Neural progenitor cell (in vitro differentiated cells): Measurements from ENCODE around the gene SLC30A2. TPM values are rescaled to one million over a fixed set of nuclear protein-coding genes. Genes with fewer than 3 reads are reported as not detected.

Experiments
- DNase-seq: peaks from one replicate; pipeline ENCODE4 v3.0.0-alpha.2; 2016; ENCODE audit warnings: low spot score
- H2AFZ ChIP-seq: fragments of 200-600 bp; sonication (generic); replicated peaks from 2 replicates; pipeline ENCODE4 v1.6.1; 2016; ENCODE audit warnings: antibody characterized with exemption
- H3F3A ChIP-seq: fragments of 200-600 bp; sonication (generic); 2 replicates; pipeline ENCODE4 v1.6.1; 2016; ENCODE audit warnings: antibody characterized with exemption, low read depth
- H3K27ac ChIP-seq: fragments of 200-600 bp; sonication (generic); 2 replicates; pipeline ENCODE4 v1.5.1; 2016; ENCODE audit warnings: mild to moderate bottlenecking
- H3K27me3 ChIP-seq: fragments of 200-600 bp; sonication (generic); 2 replicates; pipeline ENCODE4 v1.6.1; 2016; ENCODE audit warnings: mild to moderate bottlenecking, moderate library complexity
- H3K36me3 ChIP-seq: fragments of 200-600 bp; sonication (generic); 2 replicates; pipeline ENCODE4 v1.5.1; 2016
- H3K4me1 ChIP-seq: fragments of 200-600 bp; sonication (generic); 2 replicates; pipeline ENCODE4 v1.6.1; 2016; ENCODE audit warnings: mixed run types
- H3K4me2 ChIP-seq: fragments of 200-600 bp; sonication (generic); 2 replicates; pipeline ENCODE4 v1.6.1; 2016
- H3K4me3 ChIP-seq: fragments of 200-600 bp; sonication (generic); 2 replicates; pipeline ENCODE4 v1.5.1; 2016
- H3K79me2 ChIP-seq: fragments of 200-600 bp; sonication (generic); 2 replicates; pipeline ENCODE4 v1.6.1; 2016; ENCODE audit warnings: low read depth
- H3K9ac ChIP-seq: fragments of 200-600 bp; sonication (generic); 2 replicates; pipeline ENCODE4 v1.6.1; 2016
- H3K9me3 ChIP-seq: fragments of 200-600 bp; sonication (generic); 2 replicates; pipeline ENCODE4 v1.5.1; 2016; ENCODE audit warnings: low read depth
- H4K20me1 ChIP-seq: fragments of 200-600 bp; sonication (generic); 2 replicates; pipeline ENCODE4 v1.6.1; 2016; ENCODE audit warnings: low read depth
- H3K27ac Mint-ChIP-seq: 3 replicates; pipeline ENCODE4 v1.8.0; 2021; ENCODE audit warnings: mixed read lengths
- H3K27me3 Mint-ChIP-seq: 2 replicates; pipeline ENCODE4 v1.8.0; 2022; ENCODE audit warnings: low read depth, mild to moderate bottlenecking, inconsistent platforms, moderate library complexity, mixed read lengths; ENCODE audit not compliant: insufficient read depth
- H3K36me3 Mint-ChIP-seq: 3 replicates; pipeline ENCODE4 v1.8.0; 2021; ENCODE audit warnings: mixed read lengths
- H3K4me1 Mint-ChIP-seq: 3 replicates; pipeline ENCODE4 v1.8.0; 2021; ENCODE audit warnings: mixed read lengths
- H3K4me3 Mint-ChIP-seq: 3 replicates; pipeline ENCODE4 v1.8.0; 2021; ENCODE audit warnings: mild to moderate bottlenecking, moderate library complexity, mixed read lengths
- H3K9me3 Mint-ChIP-seq: 3 replicates; pipeline ENCODE4 v1.8.0; 2020; ENCODE audit warnings: mixed read lengths
- EZH2 ChIP-seq: fragments of 200-600 bp; sonication (generic); IDR thresholded peaks from 2 replicates; pipeline ENCODE4 v1.6.1; 2017; ENCODE audit warnings: antibody characterized with exemption, mild to moderate bottlenecking, moderate library complexity
- EZH2phosphoT487 ChIP-seq: fragments of 200-600 bp; sonication (generic); IDR thresholded peaks from 2 replicates; pipeline ENCODE4 v1.6.1; 2017; ENCODE audit warnings: antibody characterized with exemption
- total RNA-seq: library from RNA; depleted of rRNA; stranded (reverse); fragments of >200 nt; gene quantifications from 2 replicates; pipeline ENCODE4 v1.2.3, GENCODE V29; 2015; ENCODE audit warnings: low replicate concordance
- TF ChIP-seq, protein P1 (sequence below): fragments of 200-600 bp; sonication (generic); IDR thresholded peaks from 2 replicates; pipeline ENCODE4 v1.5.1; 2017; ENCODE audit warnings: antibody characterized with exemption, mild to moderate bottlenecking

Gene SLC30A2
- total RNA-seq, 1 donor from 2014 or later, result not detected

- no peaks in the 10 kb centered on the region for H3K9me3 Mint-ChIP-seq
- no peak overlapping the region for H3K4me2 ChIP-seq
- TF ChIP-seq, protein P1, sequence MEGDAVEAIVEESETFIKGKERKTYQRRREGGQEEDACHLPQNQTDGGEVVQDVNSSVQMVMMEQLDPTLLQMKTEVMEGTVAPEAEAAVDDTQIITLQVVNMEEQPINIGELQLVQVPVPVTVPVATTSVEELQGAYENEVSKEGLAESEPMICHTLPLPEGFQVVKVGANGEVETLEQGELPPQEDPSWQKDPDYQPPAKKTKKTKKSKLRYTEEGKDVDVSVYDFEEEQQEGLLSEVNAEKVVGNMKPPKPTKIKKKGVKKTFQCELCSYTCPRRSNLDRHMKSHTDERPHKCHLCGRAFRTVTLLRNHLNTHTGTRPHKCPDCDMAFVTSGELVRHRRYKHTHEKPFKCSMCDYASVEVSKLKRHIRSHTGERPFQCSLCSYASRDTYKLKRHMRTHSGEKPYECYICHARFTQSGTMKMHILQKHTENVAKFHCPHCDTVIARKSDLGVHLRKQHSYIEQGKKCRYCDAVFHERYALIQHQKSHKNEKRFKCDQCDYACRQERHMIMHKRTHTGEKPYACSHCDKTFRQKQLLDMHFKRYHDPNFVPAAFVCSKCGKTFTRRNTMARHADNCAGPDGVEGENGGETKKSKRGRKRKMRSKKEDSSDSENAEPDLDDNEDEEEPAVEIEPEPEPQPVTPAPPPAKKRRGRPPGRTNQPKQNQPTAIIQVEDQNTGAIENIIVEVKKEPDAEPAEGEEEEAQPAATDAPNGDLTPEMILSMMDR, result no peak
- TF ChIP-seq EZH2 (no peak), EZH2phosphoT487 (no peak)
- no peak overlapping the region for H3K9ac ChIP-seq
- H3K36me3 Mint-ChIP-seq, result no peaks in the 10 kb centered on the region
- peaks cover 51% of the 10 kb centered on the region for H3K4me1 Mint-ChIP-seq
- H2AFZ ChIP-seq, result no peak overlapping the region
- H3K4me1 ChIP-seq, result peaks cover 10% of the 10 kb centered on the region
- H3K36me3 ChIP-seq, result no peaks in the 10 kb centered on the region
- no peaks in the 10 kb centered on the region for H3K27me3 ChIP-seq
- H3K27ac Mint-ChIP-seq, result no peak overlapping the region
- H4K20me1 ChIP-seq, result no peaks in the 10 kb centered on the region
- no peaks in the 10 kb centered on the region for H3K79me2 ChIP-seq
- H3K4me3 ChIP-seq, result no peak overlapping the region
- no peaks in the 10 kb centered on the region for H3F3A ChIP-seq
- DNase-seq, result no peak
- peaks cover 6% of the 10 kb centered on the region for H3K27me3 Mint-ChIP-seq
- H3K4me3 Mint-ChIP-seq, result peak overlapping the region; percentile 66
- H3K9me3 ChIP-seq, result no peaks in the 10 kb centered on the region
- no peak overlapping the region for H3K27ac ChIP-seq
Observed at GRCh38 chr1:26023826-26024225, 22.1 kb downstream of the SLC30A2 start.

GRCh38 chr1:26023009-26023408, 22.9 kb downstream of the SLC30A2 start:
- Histone ChIP-seq H3K9me3 (no peaks in the 10 kb centered on the region), H4K20me1 (no peaks in the 10 kb centered on the region), H3K4me3 (no peak overlapping the region), H3K4me1 (peaks cover 10% of the 10 kb centered on the region), H3K79me2 (no peaks in the 10 kb centered on the region), H3K9ac (no peak overlapping the region), H3K27me3 (no peaks in the 10 kb centered on the region), H3K4me2 (no peak overlapping the region), H3F3A (no peaks in the 10 kb centered on the region), H2AFZ (no peak overlapping the region), H3K36me3 (no peaks in the 10 kb centered on the region), H3K27ac (no peak overlapping the region)
- peaks cover 7% of the 10 kb centered on the region for H3K27me3 Mint-ChIP-seq
- no peak for TF ChIP-seq EZH2
- TF ChIP-seq, protein P1, result no peak
- TF ChIP-seq EZH2phosphoT487, result no peak
- H3K36me3 Mint-ChIP-seq, result no peaks in the 10 kb centered on the region
- no peak for DNase-seq
- H3K9me3 Mint-ChIP-seq, result no peaks in the 10 kb centered on the region
- H3K27ac Mint-ChIP-seq, result no peak overlapping the region
- peak overlapping the region; percentile 66 for H3K4me3 Mint-ChIP-seq
- H3K4me1 Mint-ChIP-seq, result peaks cover 57% of the 10 kb centered on the region

- H3K79me2 ChIP-seq, result no peaks in the 10 kb centered on the region
- H3K27ac ChIP-seq, result no peak overlapping the region
- no peak overlapping the region for H2AFZ ChIP-seq
- Mint-ChIP-seq H3K4me3 (peak overlapping the region; percentile 66), H3K27ac (no peak overlapping the region), H3K36me3 (no peaks in the 10 kb centered on the region), H3K9me3 (no peaks in the 10 kb centered on the region), H3K27me3 (peaks cover 5% of the 10 kb centered on the region), H3K4me1 (peaks cover 57% of the 10 kb centered on the region)
- H3K36me3 ChIP-seq, result no peaks in the 10 kb centered on the region
- H3K9ac ChIP-seq, result no peak overlapping the region
- no peaks in the 10 kb centered on the region for H3F3A ChIP-seq
- no peaks in the 10 kb centered on the region for H3K9me3 ChIP-seq
- H3K4me1 ChIP-seq, result peaks cover 10% of the 10 kb centered on the region
- H4K20me1 ChIP-seq, result no peaks in the 10 kb centered on the region
- TF ChIP-seq, protein P1, result no peak
- no peak for TF ChIP-seq EZH2phosphoT487
- TF ChIP-seq EZH2, result no peak
- peak overlapping the region; percentile 70 for H3K4me2 ChIP-seq
- no peak for DNase-seq
- H3K4me3 ChIP-seq, result no peak overlapping the region
- no peaks in the 10 kb centered on the region for H3K27me3 ChIP-seq
Observed at GRCh38 chr1:26022404-26022779, 23.5 kb downstream of the SLC30A2 start.
